Measurements from ENCODE around the gene PGAM2. TPM values are rescaled to one million over a fixed set of nuclear protein-coding genes. Genes with fewer than 3 reads are reported as not detected.

The PGAM2 gene
- total RNA-seq, 3 donors from 2014 or later, result 0.84 to 1.4 (median 0.96) TPM

DNA sequence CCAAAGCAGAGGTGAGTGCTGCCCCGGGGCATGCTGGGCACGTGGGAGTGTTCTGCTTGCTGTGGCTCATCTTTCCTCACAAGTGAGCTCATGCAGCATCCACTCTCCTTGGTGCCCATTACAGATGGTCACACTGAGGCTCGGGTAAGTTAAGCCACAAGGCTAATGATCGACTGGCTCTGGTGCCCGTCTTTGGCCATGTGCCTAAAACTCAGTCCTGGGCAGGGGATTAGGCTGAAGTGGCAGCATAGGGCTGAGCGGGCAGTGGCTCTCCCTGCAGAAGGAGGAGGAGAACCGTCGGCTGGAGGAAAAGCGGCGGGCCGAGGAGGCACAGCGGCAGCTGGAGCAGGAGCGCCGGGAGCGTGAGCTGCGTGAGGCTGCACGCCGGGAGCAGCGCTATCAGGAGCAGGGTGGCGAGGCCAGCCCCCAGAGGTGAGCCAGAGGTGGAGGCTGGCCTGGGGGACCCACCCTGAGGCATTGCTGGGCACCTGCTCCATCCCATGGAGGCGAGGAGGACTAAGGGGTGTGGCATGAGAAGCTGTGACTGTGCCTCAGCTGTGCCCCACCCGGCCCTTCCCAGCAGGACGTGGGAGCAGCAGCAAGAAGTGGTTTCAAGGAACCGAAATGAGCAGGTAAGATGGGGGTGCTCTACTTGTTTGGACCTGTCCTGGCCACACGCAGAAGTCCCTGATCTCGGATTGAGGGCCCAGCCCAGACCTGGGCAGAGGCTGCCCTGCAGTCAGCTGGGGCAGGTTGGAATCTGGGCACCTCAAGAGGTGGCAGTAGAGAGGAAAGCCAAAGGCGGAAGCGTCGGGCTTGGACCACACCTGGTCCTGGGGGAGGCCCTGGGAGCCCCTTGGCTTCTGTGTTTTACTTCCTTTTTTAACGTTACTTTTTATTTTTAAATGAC lies 7.3 kb downstream of the PGAM2 start:
- Histone ChIP-seq H3K9me3 (no peaks in the 10 kb centered on the region), H3K4me1 (ENCODE audit: low read depth) (no peaks in the 10 kb centered on the region), H3K36me3 (ENCODE audit: low read depth) (peaks cover 24% of the 10 kb centered on the region), H3K4me3 (no peak overlapping the region)
- ATAC-seq, result peak; percentile 20
- TF ChIP-seq, protein P1, sequence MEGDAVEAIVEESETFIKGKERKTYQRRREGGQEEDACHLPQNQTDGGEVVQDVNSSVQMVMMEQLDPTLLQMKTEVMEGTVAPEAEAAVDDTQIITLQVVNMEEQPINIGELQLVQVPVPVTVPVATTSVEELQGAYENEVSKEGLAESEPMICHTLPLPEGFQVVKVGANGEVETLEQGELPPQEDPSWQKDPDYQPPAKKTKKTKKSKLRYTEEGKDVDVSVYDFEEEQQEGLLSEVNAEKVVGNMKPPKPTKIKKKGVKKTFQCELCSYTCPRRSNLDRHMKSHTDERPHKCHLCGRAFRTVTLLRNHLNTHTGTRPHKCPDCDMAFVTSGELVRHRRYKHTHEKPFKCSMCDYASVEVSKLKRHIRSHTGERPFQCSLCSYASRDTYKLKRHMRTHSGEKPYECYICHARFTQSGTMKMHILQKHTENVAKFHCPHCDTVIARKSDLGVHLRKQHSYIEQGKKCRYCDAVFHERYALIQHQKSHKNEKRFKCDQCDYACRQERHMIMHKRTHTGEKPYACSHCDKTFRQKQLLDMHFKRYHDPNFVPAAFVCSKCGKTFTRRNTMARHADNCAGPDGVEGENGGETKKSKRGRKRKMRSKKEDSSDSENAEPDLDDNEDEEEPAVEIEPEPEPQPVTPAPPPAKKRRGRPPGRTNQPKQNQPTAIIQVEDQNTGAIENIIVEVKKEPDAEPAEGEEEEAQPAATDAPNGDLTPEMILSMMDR (IDR thresholded peaks at IDR 0.05), result no peak
- peak in 1 of 3 donors; percentile 23 for DNase-seq
- intact Hi-C loops (cut with DNase I, micrococcal nuclease), result no loop called here

DNA sequence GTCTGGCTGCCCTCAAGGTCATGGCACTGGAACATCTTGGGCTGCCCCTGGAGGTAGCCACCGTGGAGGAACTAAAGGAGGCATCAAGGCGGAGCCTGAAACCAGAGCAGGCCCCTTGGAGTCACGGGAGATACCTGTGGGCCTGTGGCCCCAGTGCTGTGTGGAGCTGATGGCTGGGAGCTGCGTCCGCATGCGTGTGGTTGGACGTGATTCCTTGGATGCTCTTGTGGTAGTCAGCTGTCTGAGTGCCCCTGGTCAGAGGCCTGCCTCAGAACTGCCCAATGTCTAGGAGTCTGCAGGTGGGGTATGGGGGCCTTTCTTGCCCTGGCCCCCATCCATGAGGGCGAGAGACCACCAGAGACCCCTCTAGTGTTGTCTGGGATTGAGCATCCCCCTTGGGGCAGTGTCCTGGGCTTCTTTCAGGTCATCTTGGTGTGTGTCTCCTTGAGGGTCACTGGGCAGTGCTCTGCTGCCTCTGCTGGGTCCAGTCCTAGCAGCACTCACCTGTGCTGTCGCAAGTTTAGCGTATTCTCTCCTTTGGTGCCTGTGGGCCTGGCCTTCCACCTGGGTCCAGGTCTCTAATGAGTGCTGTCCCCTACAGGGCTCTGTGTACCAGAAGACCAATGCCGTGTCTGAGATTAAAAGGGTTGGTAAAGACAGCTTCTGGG lies 8.1 kb downstream of the PGAM2 start:
- Histone ChIP-seq H3K9me3 (no peaks in the 10 kb centered on the region), H3K4me1 (ENCODE audit: low read depth) (no peaks in the 10 kb centered on the region), H3K36me3 (ENCODE audit: low read depth) (peaks cover 24% of the 10 kb centered on the region), H3K4me3 (no peak overlapping the region)
- DNase-seq (no peak), ATAC-seq (no peak)
- intact Hi-C loops (cut with DNase I, micrococcal nuclease), result no loop called here
- TF ChIP-seq, protein P1 (IDR thresholded peaks at IDR 0.05), result no peak

DNA sequence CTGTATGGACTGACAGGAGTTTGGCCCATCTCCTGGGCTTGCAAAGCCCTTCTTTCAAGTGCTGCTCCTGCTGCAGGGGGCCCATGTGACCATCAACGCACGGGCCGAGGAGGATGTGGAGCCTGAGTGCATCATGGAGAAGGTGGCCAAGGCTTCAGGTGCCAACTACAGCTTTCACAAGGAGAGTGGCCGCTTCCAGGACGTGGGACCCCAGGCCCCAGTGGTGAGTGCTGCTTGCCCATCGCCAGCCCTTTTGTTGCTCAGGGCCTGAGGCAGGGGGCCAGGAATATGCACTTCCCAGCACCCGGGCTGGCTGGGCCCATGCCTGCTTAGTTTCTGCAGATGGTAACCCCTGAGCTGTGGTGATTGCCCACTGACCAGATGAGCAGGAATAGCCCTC lies 8.7 kb downstream of the PGAM2 start:
- no peaks in the 10 kb centered on the region for H3K4me1 ChIP-seq (ENCODE audit: low read depth)
- H3K36me3 ChIP-seq (ENCODE audit: low read depth), result peaks cover 24% of the 10 kb centered on the region
- ATAC-seq (no peak), DNase-seq (no peak)
- H3K4me3 ChIP-seq, result no peak overlapping the region
- no peaks in the 10 kb centered on the region for H3K9me3 ChIP-seq
- intact Hi-C loops (cut with DNase I, micrococcal nuclease), result no loop called here
- TF ChIP-seq, protein P1 (IDR thresholded peaks at IDR 0.05), result no peak

DNA sequence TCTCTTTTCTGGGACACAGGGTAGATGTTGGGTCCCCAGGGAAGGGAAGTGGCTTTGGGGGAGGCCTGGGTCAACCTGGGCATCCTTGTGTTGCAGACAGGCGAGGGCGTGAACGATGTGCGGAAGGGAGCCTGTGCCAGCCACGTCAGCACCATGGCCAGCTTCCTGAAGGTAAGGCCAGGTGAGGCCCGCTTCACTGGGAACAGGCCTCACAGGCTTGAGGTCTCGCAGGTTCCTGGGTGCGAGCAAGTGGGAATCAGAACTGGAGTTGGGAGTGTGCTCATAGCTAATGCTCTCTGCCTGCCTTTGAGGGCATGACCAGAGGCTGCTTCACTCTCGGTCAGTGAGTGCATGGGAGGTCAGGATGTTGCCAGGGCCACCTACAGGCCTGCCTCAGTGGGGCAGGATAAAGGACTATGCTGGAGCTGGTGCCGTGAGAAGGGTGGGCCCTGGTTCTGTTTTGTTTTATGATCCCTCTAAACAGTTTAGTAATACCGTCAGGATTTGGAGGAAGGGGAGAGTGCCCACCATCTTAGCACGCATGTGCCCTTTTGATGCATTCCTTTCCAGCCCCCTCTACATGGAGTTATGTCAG lies 12.5 kb downstream of the PGAM2 start:
- TF ChIP-seq, protein P1 (IDR thresholded peaks at IDR 0.05), result no peak
- H3K36me3 ChIP-seq (ENCODE audit: low read depth), result peaks cover under 1% of the 10 kb centered on the region
- no peak for DNase-seq
- H3K4me3 ChIP-seq, result no peak overlapping the region
- H3K4me1 ChIP-seq (ENCODE audit: low read depth), result no peaks in the 10 kb centered on the region
- H3K9me3 ChIP-seq, result no peaks in the 10 kb centered on the region
- ATAC-seq, result no peak
- intact Hi-C loops (cut with DNase I, micrococcal nuclease), result no loop called here

DNA sequence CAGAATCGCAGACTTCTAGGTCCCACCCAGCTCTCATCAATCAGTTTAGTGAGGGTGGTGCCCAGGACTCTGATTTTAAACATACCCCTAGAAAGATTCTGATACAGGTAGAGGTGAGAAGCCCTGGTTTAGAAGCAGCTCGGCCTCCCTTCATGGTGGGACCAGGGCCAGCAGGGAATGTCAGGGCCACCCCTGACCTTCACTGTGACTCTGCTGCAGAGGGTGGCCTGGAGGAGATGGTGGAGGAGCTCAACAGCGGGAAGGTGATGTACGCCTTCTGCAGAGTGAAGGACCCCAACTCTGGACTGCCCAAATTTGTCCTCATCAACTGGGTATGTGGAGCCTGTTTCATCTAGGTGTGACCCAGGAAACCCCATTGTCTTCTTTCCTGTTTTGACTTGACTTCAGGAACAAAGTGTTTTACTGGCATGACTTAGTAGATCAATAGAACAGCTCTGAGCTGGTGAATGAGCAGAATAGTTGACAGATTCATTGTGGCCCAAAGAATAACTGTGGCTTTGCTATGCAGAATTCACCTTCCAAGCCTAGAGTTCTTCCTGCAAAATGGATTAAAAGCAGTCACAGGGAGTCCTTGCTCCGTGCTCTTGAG lies 13.7 kb downstream of the PGAM2 start:
- intact Hi-C loops (cut with DNase I, micrococcal nuclease), result no loop called here
- TF ChIP-seq, protein P1 (IDR thresholded peaks at IDR 0.05), result no peak
- ATAC-seq, result no peak
- Histone ChIP-seq H3K9me3 (no peaks in the 10 kb centered on the region), H3K36me3 (ENCODE audit: low read depth) (no peaks in the 10 kb centered on the region), H3K4me1 (ENCODE audit: low read depth) (peaks cover 1% of the 10 kb centered on the region), H3K4me3 (no peak overlapping the region)
- DNase-seq, result no peak
